K562 (cell line): ENCODE results near the gene CNTD1. TPM values are rescaled to one million over a fixed set of nuclear protein-coding genes. Genes with fewer than 3 reads are reported as not detected.

Source experiments
- CAMTA2 ChIP-seq: fragments of 250-450 bp; sonication (Bioruptor Pico); conservative IDR thresholded peaks from 2 replicates; pipeline ENCODE4 v1.5.1; 2022
- CBFA2T3 ChIP-seq: fragments of 450-650 bp; IDR thresholded peaks from 2 replicates; pipeline ENCODE4 v1.6.1; 2017
- ETS1 ChIP-seq: conservative IDR thresholded peaks from 2 replicates; pipeline ENCODE4 v1.6.1; 2011; ENCODE audit warnings: low read depth, mild to moderate bottlenecking, low read length; ENCODE audit not compliant: control insufficient read depth
- GATA2 ChIP-seq: sonication (generic); formaldehyde crosslinking; IDR thresholded peaks from 2 replicates; pipeline ENCODE4 v1.4.0; 2020; ENCODE audit warnings: mild to moderate bottlenecking, missing genetic modification reagents
- KAT7 ChIP-seq: sonication (generic); formaldehyde crosslinking; IDR thresholded peaks from 2 replicates; pipeline ENCODE4 v1.8.0; 2022; ENCODE audit warnings: missing genetic modification reagents, mild to moderate bottlenecking, borderline replicate concordance
- KDM5B ChIP-seq: fragments of 200-600 bp; sonication (generic); IDR thresholded peaks from 2 replicates; pipeline ENCODE4 v1.6.1; 2012; ENCODE audit warnings: low read depth, mild to moderate bottlenecking, moderate library complexity, low read length, control low read depth, inconsistent platforms; ENCODE audit not compliant: insufficient replicate concordance
- NCOA6 ChIP-seq: fragments of 450-650 bp; IDR thresholded peaks from 2 replicates; pipeline ENCODE4 v1.6.1; 2017; ENCODE audit warnings: mild to moderate bottlenecking
- PHB ChIP-seq: fragments of 250-450 bp; sonication (Bioruptor Pico); IDR thresholded peaks from 2 replicates; pipeline ENCODE4 v1.5.0; 2021
- POLR2G ChIP-seq: fragments of 200-400 bp; formaldehyde crosslinking; IDR thresholded peaks from 2 replicates; pipeline ENCODE4 v1.6.1; 2017; ENCODE audit warnings: low read depth, mild to moderate bottlenecking, antibody characterized with exemption, low read length, moderate library complexity
- RUNX1 ChIP-seq: sonication (generic); IDR thresholded peaks from 2 replicates; pipeline ENCODE4 v1.6.1; 2016; ENCODE audit warnings: antibody characterized with exemption, low read depth
- TAF9B ChIP-seq: fragments of 450-650 bp; IDR thresholded peaks from 2 replicates; pipeline ENCODE4 v1.6.1; 2018; ENCODE audit warnings: mild to moderate bottlenecking; ENCODE audit not compliant: partially characterized antibody
- TCF7 ChIP-seq: sonication (generic); IDR thresholded peaks from 2 replicates; pipeline ENCODE4 v1.6.1; 2016; ENCODE audit warnings: antibody characterized with exemption, borderline replicate concordance
- TFE3 ChIP-seq: fragments of 450-650 bp; formaldehyde crosslinking; IDR thresholded peaks from 2 replicates; pipeline ENCODE4 v1.4.0; 2020; ENCODE audit warnings: mild to moderate bottlenecking, mixed read lengths
- VEZF1 ChIP-seq: fragments of 200-800 bp; sonication (Bioruptor generic); IDR thresholded peaks from 2 replicates; pipeline ENCODE4 v1.6.1; 2017; ENCODE audit warnings: missing genetic modification characterization, missing compliant biosample characterization
- ZFX ChIP-seq: sonication (generic); formaldehyde crosslinking; IDR thresholded peaks from 2 replicates; pipeline ENCODE4 v1.8.0; 2022; ENCODE audit warnings: mild to moderate bottlenecking, missing genetic modification reagents, moderate library complexity
- ZNF263 ChIP-seq: sonication (generic); formaldehyde crosslinking; IDR thresholded peaks from 2 replicates; pipeline ENCODE4 v1.8.0; 2022; ENCODE audit warnings: mild to moderate bottlenecking, missing genetic modification reagents, borderline replicate concordance
- ZNF280B ChIP-seq: fragments of 250-450 bp; sonication (Bioruptor Pico); IDR thresholded peaks from 2 replicates; pipeline ENCODE4 v1.5.1; 2021; ENCODE audit warnings: mild to moderate bottlenecking
- ZNF511 ChIP-seq: sonication (generic); formaldehyde crosslinking; IDR thresholded peaks from 2 replicates; pipeline ENCODE4 v1.8.0; 2022; ENCODE audit warnings: mild to moderate bottlenecking, missing genetic modification reagents
- ZNF668 ChIP-seq: fragments of 250-450 bp; sonication (Bioruptor Pico); IDR thresholded peaks from 2 replicates; pipeline ENCODE4 v1.8.0; 2022; ENCODE audit warnings: mild to moderate bottlenecking, inconsistent platforms
- ZNF830 ChIP-seq: fragments of 250-450 bp; sonication (Bioruptor Pico); IDR thresholded peaks from 2 replicates; pipeline ENCODE4 v1.5.0; 2021; ENCODE audit warnings: mild to moderate bottlenecking
- polyA plus RNA-seq, 8 experiments: library from polyadenylated mRNA; depleted of rRNA in 4 of 8; stranded (reverse) in 5 of 8; unstranded in 3 of 8; fragments of >200 nt; fragmentation: Nextera tagmentation in 2 of 8; fragmentation: Illumina TruSeq in 1 of 8; extraction: Ambion mirVana in 2 of 8; extraction: Trizol in 1 of 8; gene quantifications; 2 replicates each; pipeline versions ENCODE4 v1.2.1 to v1.2.3, GENCODE V29; 2011 to 2014; ENCODE audit warnings: inconsistent platforms in 1 of 8, missing spikeins in 1 of 8
- total RNA-seq, 7 experiments: library from RNA; depleted of rRNA in 6 of 7; stranded (reverse); fragments of >200 nt in 6 of 7; fragmentation: Illumina TruSeq in 2 of 7; extraction: Trizol in 2 of 7; gene quantifications; 2 replicates each; pipeline versions ENCODE4 v1.2.1 to v1.2.3, GENCODE V29; 2011 to 2021; ENCODE audit warnings: low replicate concordance in 1 of 7

CNTD1 gene
- total and polyA plus RNA-seq, 9 of the 15 experiments (the other 6 are each of a cell fraction or from before 2014, with no cell fraction given): 0.12 to 0.86 (median 0.41) TPM; not detected in 1

- TF ChIP-seq KDM5B: peak; percentile 15
- TF ChIP-seq ZNF830: no peak
- no peak for TF ChIP-seq ZNF511 (CRISPR knock-in tag)
- TF ChIP-seq TCF7: no peak
- TF ChIP-seq CBFA2T3: no peak
- TF ChIP-seq GATA2 (CRISPR knock-in tag): no peak
- TF ChIP-seq ZNF280B: no peak
- TF ChIP-seq TAF9B: no peak
- no peak for TF ChIP-seq KAT7 (CRISPR knock-in tag)
- TF ChIP-seq ZNF263: 0 out of 2 replicates have a peak, but pooled peaks have one; percentile 16
- TF ChIP-seq ZFX (CRISPR knock-in tag): 0 out of 2 replicates have a peak, but pooled peaks have one; percentile 1
- TF ChIP-seq PHB (CRISPR knock-in tag): peak; percentile 12; the same call in 1 of the 2 replicates
- TF ChIP-seq ZNF668: no peak
- no peak for TF ChIP-seq VEZF1 (CRISPR knock-in tag)
- peak; percentile 77 for TF ChIP-seq POLR2G
- TF ChIP-seq CAMTA2 (CRISPR knock-in tag): no peak
- 0 out of 2 replicates have a peak, but pooled peaks have one; percentile 21 for TF ChIP-seq ETS1
- 0 out of 2 replicates have a peak, but pooled peaks have one; percentile 9 for TF ChIP-seq NCOA6
- TF ChIP-seq TFE3: no peak
- no peak for TF ChIP-seq RUNX1
Observed at GRCh38 chr17:42780851-42781638, 17.6 kb upstream of the CNTD1 start (continued).
